PC-9 (cell line): ENCODE results near the gene WBP1L. TPM values are rescaled to one million over a fixed set of nuclear protein-coding genes. Genes with fewer than 3 reads are reported as not detected.

ENCODE experiments used
- BruUV-seq: library from RNA; stranded (reverse); fragments of 400-500 nt; replicated peaks from 2 replicates; lab custom pipeline; 2021; lab: Mats Ljungman, UMichigan
- CTCF ChIA-PET: fragments of 300-600 bp; sonication (Branson Sonifier 250); formaldehyde crosslinking; loops from one replicate; lab custom pipeline; 2022; ENCODE audit warnings: antibody characterized with exemption; lab: Charles Lee
- POLR2A ChIA-PET: fragments of 300-600 bp; sonication (Branson Sonifier 250); formaldehyde crosslinking; loops from one replicate; lab custom pipeline; 2022; ENCODE audit warnings: antibody characterized with exemption; ENCODE audit not compliant: unreplicated experiment; lab: Charles Lee
- DNase-seq, 2 experiments: peaks; one replicate each; pipeline versions ENCODE4 v3.0.0 to v3.0.0-alpha.2; 2015 to 2022; ENCODE audit warnings: mixed read lengths in 1 of 2
- H2AFZ ChIP-seq: fragments of 200-600 bp; sonication (generic); 2 replicates; pipeline ENCODE4 v1.8.1; 2017; ENCODE audit warnings: antibody characterized with exemption
- H3F3A ChIP-seq: fragments of 200-600 bp; sonication (generic); 2 replicates; pipeline ENCODE4 v1.8.1; 2017; ENCODE audit warnings: antibody characterized with exemption, mild to moderate bottlenecking, low read depth; ENCODE audit not compliant: insufficient read depth
- H3K27ac ChIP-seq: fragments of 200-600 bp; sonication (generic); 2 replicates; pipeline ENCODE4 v1.6.1; 2016; ENCODE audit warnings: mixed run types
- H3K27me3 ChIP-seq: fragments of 200-600 bp; sonication (generic); 2 replicates; pipeline ENCODE4 v1.6.1; 2016; ENCODE audit warnings: low read depth, mixed run types; ENCODE audit not compliant: insufficient read depth
- H3K36me3 ChIP-seq: fragments of 200-600 bp; sonication (generic); 2 replicates; pipeline ENCODE4 v1.6.1; 2016; ENCODE audit warnings: low read depth, mixed run types
- H3K4me1 ChIP-seq: fragments of 200-600 bp; sonication (generic); replicated peaks from 2 replicates; pipeline ENCODE4 v1.6.1; 2016; ENCODE audit warnings: mixed run types; ENCODE audit not compliant: insufficient read depth
- H3K4me2 ChIP-seq: fragments of 200-600 bp; sonication (generic); 2 replicates; pipeline ENCODE4 v1.6.1; 2017; ENCODE audit warnings: mixed run types
- H3K4me3 ChIP-seq: fragments of 200-600 bp; sonication (generic); 2 replicates; pipeline ENCODE4 v1.6.1; 2016; ENCODE audit warnings: mixed run types
- H3K79me2 ChIP-seq: fragments of 200-600 bp; sonication (generic); 2 replicates; pipeline ENCODE4 v1.6.1; 2017; ENCODE audit warnings: low read depth, mixed run types
- H3K9me2 ChIP-seq: fragments of 200-600 bp; sonication (generic); 2 replicates; pipeline ENCODE4 v1.8.1; 2017; ENCODE audit warnings: mild to moderate bottlenecking; ENCODE audit not compliant: insufficient read depth
- H3K9me3 ChIP-seq: fragments of 200-600 bp; sonication (generic); 2 replicates; pipeline ENCODE4 v1.8.1; 2016; ENCODE audit warnings: low read depth; ENCODE audit not compliant: insufficient read depth
- H4K20me1 ChIP-seq: fragments of 200-600 bp; sonication (generic); 2 replicates; pipeline ENCODE4 v1.8.1; 2017; ENCODE audit not compliant: insufficient read depth
- EZH2 ChIP-seq: fragments of 200-600 bp; sonication (generic); IDR thresholded peaks from 2 replicates; pipeline ENCODE4 v1.8.0; 2017; ENCODE audit warnings: antibody characterized with exemption, low read depth
- intact Hi-C: fragments of 100-400 bp; cut with micrococcal nuclease; formaldehyde crosslinking; loops from one replicate; pipeline ENCODE4 v1.10.0; 2022; ENCODE audit not compliant: unreplicated experiment
- total RNA-seq: library from RNA; stranded (reverse); gene quantifications from 2 replicates; pipeline ENCODE4 v1.2.3, GENCODE V29; 2021
- TF ChIP-seq, protein P1 (sequence below): fragments of 200-600 bp; sonication (generic); conservative IDR thresholded peaks from 2 replicates; pipeline ENCODE4 v1.6.1; 2017; ENCODE audit warnings: mixed run types, antibody characterized with exemption, mild to moderate bottlenecking, moderate library complexity

The WBP1L gene
- total RNA-seq, 1 experiment from 2014 or later = 19.7 TPM

DNA sequence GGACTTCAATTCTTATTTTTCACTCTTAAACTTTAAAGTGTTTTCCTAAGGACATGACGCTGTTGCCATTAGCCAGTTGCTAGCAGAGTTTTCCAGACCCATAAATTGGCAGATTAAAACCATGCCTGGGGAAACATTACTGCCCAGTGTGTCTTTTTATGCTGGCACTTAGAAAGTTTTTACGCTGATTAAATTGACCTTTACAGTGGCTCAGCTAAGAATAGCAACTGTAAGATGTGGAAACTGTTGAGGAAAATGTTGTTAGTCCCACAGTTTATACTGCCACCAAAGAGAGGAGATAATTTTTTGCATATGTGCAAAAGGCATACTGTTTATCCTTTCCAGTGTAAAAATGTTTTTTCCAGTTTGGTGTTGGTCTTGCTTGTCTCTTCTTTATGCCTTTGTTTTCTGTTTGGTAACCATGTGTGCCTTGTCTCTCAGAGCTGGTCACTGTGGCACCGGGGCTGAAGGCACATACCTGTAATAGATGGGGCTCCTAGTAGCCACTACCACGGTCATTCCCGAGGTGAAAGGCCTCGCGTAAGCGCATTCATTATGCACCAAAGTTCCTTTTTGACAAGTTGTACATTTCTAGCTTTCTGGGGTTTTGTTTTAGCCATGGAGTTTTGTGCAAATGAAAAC lies 48.1 kb downstream of the WBP1L start:
- TF ChIP-seq, protein P1, sequence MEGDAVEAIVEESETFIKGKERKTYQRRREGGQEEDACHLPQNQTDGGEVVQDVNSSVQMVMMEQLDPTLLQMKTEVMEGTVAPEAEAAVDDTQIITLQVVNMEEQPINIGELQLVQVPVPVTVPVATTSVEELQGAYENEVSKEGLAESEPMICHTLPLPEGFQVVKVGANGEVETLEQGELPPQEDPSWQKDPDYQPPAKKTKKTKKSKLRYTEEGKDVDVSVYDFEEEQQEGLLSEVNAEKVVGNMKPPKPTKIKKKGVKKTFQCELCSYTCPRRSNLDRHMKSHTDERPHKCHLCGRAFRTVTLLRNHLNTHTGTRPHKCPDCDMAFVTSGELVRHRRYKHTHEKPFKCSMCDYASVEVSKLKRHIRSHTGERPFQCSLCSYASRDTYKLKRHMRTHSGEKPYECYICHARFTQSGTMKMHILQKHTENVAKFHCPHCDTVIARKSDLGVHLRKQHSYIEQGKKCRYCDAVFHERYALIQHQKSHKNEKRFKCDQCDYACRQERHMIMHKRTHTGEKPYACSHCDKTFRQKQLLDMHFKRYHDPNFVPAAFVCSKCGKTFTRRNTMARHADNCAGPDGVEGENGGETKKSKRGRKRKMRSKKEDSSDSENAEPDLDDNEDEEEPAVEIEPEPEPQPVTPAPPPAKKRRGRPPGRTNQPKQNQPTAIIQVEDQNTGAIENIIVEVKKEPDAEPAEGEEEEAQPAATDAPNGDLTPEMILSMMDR = no peak
- TF ChIP-seq EZH2 = no peak
- ChIA-PET POLR2A (interaction anchor here (0.6 kb wide), 1 partner anchor 1002 kb away, joined by 5 read pairs; no protein-coding TSS in a partner anchor), CTCF (no interaction called here)
- Histone ChIP-seq H3K27me3 (no peaks in the 10 kb centered on the region), H3K9me3 (no peaks in the 10 kb centered on the region), H3K9me2 (no peaks in the 10 kb centered on the region), H3K4me1 (no peaks in the 10 kb centered on the region), H3K36me3 (no peaks in the 10 kb centered on the region), H4K20me1 (no peaks in the 10 kb centered on the region), H3K4me2 (no peak overlapping the region), H3F3A (no peaks in the 10 kb centered on the region), H2AFZ (no peak overlapping the region), H3K79me2 (no peaks in the 10 kb centered on the region), H3K4me3 (no peak overlapping the region), H3K27ac (no peak overlapping the region)
- BruUV-seq = no TSS peak
- DNase-seq = no peak
- intact Hi-C loops = no loop called here

DNA sequence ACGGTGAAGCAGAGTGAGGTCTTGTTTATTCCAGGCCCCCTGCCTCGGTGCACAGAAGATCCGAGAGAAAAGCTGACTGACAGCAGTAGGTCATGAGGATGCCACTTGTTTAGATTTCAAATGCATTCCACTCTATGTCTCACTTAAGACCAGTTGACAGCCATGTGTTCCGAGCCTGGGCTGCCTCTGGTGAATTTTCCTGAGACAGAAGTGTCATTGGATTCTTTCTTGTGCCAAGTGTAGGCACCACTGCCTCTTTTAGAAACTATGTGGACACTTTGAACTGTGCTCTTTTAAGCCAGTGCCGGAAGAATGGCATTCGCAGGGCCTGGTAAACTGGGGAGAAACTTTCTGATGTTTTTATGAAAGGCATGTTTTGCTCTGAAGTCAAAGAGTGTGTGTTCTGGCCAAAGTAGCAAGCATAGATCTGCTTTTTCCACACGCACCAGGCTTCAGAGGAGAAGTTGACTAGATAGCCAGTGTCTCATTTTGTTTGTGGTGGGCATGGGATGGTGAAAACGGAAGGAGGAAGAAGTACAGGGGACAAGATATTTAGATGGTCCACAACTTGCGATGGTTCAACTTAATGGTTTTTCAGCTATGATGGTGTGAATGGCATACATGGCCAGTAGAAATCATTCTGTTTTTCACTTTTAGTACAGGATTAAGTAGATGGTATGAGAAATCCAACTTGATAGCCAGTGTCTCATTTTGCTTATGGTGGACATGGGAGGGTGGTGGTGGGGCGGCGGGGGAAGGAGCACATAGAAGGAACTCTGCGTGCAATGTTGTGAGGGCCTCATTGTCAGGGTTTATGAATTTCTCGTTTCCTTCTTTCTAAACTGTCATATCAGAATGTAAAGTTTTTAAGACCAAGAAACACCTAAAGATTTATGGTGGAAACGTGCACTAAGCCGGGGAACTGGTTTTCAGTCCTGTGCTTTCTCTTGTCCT lies 52.0 kb downstream of the WBP1L start:
- CTCF ChIA-PET = no interaction called here
- Histone ChIP-seq H4K20me1 (no peaks in the 10 kb centered on the region), H3F3A (no peaks in the 10 kb centered on the region), H3K27me3 (no peaks in the 10 kb centered on the region), H2AFZ (no peak overlapping the region), H3K27ac (no peak overlapping the region), H3K4me1 (no peaks in the 10 kb centered on the region), H3K4me3 (no peak overlapping the region), H3K9me3 (no peaks in the 10 kb centered on the region), H3K4me2 (no peak overlapping the region), H3K79me2 (no peaks in the 10 kb centered on the region), H3K36me3 (no peaks in the 10 kb centered on the region), H3K9me2 (no peaks in the 10 kb centered on the region)
- POLR2A ChIA-PET = no interaction called here
- BruUV-seq = no TSS peak
- no peak for TF ChIP-seq EZH2
- TF ChIP-seq, protein P1 = no peak
- intact Hi-C loops = no loop called here
- DNase-seq = no peak

DNA sequence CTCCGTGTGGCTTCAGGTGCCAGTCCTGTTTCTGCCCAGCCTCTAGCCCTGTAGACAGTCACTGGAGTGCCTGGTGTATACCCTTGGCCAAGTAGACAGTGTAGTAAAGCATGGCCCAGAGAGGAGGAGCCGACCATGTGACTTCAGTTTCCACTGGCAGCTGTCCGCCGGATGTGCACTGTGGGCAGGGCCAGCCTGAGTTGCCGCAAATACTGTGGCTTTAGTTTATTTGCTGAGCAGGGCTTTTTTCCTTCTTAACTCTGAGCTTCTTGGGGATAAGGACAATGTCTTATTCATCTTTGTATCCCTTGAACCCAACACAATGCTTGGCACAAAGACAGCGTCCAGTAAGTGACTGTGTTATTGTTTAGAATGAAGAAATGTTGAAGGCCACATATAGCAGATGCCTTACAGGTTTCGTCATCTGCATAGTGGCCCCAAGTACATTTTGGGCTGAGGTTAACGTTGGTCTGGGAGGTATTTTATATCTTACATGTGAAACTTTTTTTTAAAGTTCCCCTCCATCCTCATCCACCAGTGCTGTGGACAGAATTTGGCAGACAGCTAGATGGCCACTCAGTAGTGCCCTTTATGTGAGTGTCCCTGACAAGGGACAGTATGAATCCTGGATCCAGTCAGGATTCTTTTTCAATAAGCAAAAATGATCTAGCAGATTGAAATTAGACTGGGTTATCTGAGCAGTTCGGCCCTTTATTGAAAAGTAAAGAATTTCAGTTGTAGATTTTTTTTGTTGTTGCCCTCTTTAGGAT lies 52.8 kb downstream of the WBP1L start:
- no peak for TF ChIP-seq EZH2
- TF ChIP-seq, protein P1 = no peak
- Histone ChIP-seq H3K27ac (no peak overlapping the region), H2AFZ (no peak overlapping the region), H3K4me2 (no peak overlapping the region), H3K4me1 (no peaks in the 10 kb centered on the region), H4K20me1 (no peaks in the 10 kb centered on the region), H3K4me3 (no peak overlapping the region), H3F3A (no peaks in the 10 kb centered on the region), H3K27me3 (no peaks in the 10 kb centered on the region), H3K36me3 (no peaks in the 10 kb centered on the region), H3K79me2 (no peaks in the 10 kb centered on the region), H3K9me3 (no peaks in the 10 kb centered on the region), H3K9me2 (no peaks in the 10 kb centered on the region)
- no TSS peak for BruUV-seq
- intact Hi-C loops = no loop called here
- CTCF ChIA-PET = no interaction called here
- POLR2A ChIA-PET = no interaction called here
- DNase-seq = no peak
